Right atrium auricular region (tissue), 2 donors: ENCODE measurements around the gene CFAP410. TPM values are rescaled to one million over a fixed set of nuclear protein-coding genes. Genes with fewer than 3 reads are reported as not detected.

Source experiments
- DNase-seq: peaks from one replicate; pipeline ENCODE4 v3.0.0-alpha.2; 2019; ENCODE audit warnings: low spot score
- H3K27ac ChIP-seq, 2 donors: fragments of 200-600 bp; sonication (generic); 1 replicate in 1 of 2; 2 replicates in 1 of 2; pipeline ENCODE4 v1.5.1; 2016 to 2019
- H3K27me3 ChIP-seq, 2 donors: fragments of 200-600 bp; sonication (generic); one replicate each; pipeline versions ENCODE4 v1.5.1 to v1.6.0; 2017 to 2019
- H3K36me3 ChIP-seq: fragments of 200-600 bp; sonication (generic); one replicate; pipeline ENCODE4 v1.5.1; 2016
- H3K4me1 ChIP-seq, 2 donors: fragments of 200-600 bp; sonication (generic); one replicate each; pipeline versions ENCODE4 v1.5.1 to v1.6.0; 2017 to 2019
- H3K4me3 ChIP-seq, 2 donors: fragments of 200-600 bp; sonication (generic); 1 replicate in 1 of 2; 2 replicates in 1 of 2; pipeline ENCODE4 v1.5.1; 2017 to 2019; ENCODE audit warnings: mild to moderate bottlenecking in 1 of 2, moderate library complexity in 1 of 2
- H3K9me3 ChIP-seq, 2 donors: fragments of 200-600 bp; sonication (generic); one replicate each; pipeline ENCODE4 v1.5.1; 2019
- CTCF ChIP-seq, 2 donors: fragments of 200-600 bp; sonication (generic); IDR thresholded peaks; one replicate each; pipeline ENCODE4 v1.5.1; 2019; ENCODE audit warnings: antibody characterized with exemption in 2 of 2
- total RNA-seq, 2 donors: library from RNA; depleted of rRNA; stranded (reverse); fragments of >200 nt; gene quantifications; one replicate each; pipeline ENCODE4 v1.1.0, GENCODE V29; 2016

CFAP410 gene
- total RNA-seq, result 10 to 100 TPM; 21.4 to 23.2 TPM

DNA sequence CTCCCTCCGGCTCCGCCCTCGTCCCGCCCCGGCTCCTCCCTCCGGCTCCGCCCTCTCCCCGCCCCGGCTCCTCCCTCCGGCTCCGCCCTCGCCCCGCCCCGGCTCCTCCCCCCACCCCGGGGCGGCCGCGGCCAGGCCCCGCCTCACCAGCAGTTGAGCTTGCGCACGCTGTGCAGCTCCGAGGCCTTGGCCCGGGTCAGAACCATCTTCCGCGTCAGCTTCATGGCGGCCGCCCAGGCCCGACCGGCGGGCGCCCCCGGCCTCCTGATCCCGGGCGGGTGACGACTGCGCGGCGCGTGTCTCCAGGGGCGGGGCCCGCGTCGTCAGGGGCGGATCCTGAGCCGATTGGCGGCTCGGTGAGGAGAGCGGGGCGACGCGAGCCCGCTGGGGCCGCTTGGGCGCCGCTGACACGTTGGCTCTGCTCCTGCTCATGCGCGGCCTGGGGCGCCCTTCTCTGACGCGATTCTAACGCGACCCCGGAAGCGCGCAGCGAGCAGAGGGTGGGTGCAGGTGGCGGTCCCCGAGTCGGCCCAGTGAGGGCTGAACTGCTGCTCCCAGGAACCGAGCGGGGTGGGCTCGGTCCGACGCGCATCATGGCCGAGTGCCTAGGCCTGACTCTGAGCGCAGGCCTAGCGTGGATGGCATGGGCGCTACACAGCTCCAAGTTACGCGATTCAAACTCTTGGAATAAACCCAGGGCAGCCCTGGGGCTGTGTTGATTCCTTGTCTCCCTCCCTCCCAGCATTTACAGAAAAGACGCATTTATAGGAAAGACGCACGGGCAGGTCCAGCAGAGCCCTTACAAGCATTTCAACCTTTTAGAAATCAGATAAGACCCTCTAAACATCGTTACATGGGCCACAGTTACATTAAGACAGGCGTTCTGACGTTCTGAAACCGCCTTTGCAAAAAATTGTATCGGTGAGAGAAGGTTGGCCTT is at the start of gene CFAP410:
Gene CFAP410 (minus strand): TSS at position 420 of the 940 bp plus-strand sequence. CDS start 196 bp downstream, at position 224.
- peak within 1 kb of the TSS; percentile 95 to 99 for H3K27ac ChIP-seq
- peak; percentile 94 for DNase-seq
- H3K4me1 ChIP-seq, result peaks cover 0 to 18% of the 10 kb centered on the region in 2 donors
- no peaks in the 10 kb centered on the region for H3K27me3 ChIP-seq
- H3K4me3 ChIP-seq, result peak within 1 kb of the TSS; percentile 85 to 93
- TF ChIP-seq CTCF (IDR thresholded peaks at IDR 0.05), result peak in 1 of 2 donors; percentile 14
- peaks cover 15% of the 10 kb centered on the region for H3K36me3 ChIP-seq
- H3K9me3 ChIP-seq, result no peaks in the 10 kb centered on the region

DNA sequence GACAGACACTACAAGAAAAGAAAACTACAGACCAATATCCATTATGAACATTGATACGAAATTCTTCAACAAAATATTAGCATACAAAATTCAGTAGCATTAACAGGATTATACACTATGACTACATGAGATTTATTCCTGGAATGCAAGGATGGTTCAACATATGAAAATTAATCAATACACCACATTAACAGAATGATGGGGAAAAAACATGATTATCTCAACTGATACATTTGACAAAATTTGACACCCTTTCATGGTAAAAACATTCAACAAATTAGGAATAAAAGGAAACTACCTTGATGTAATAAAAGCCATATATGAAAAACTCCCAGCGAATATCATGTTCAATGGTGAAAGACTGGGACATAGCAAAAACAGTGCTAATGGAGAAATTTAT is 45.8 kb upstream of the CFAP410 start:
- Histone ChIP-seq H3K9me3 (peaks cover 6 to 44% of the 10 kb centered on the region in 2 donors), H3K4me1 (no peaks in the 10 kb centered on the region), H3K36me3 (no peaks in the 10 kb centered on the region), H3K27ac (no peak overlapping the region), H3K27me3 (no peaks in the 10 kb centered on the region), H3K4me3 (no peak overlapping the region)
- TF ChIP-seq CTCF (IDR thresholded peaks at IDR 0.05), result no peak
- no peak for DNase-seq

GRCh38 chr21:44383216-44383615 is 44.0 kb upstream of the CFAP410 start:
- no peaks in the 10 kb centered on the region for H3K27me3 ChIP-seq
- no peak for DNase-seq
- peaks cover 6 to 36% of the 10 kb centered on the region in 2 donors for H3K9me3 ChIP-seq
- no peaks in the 10 kb centered on the region for H3K36me3 ChIP-seq
- no peak overlapping the region for H3K4me3 ChIP-seq
- H3K4me1 ChIP-seq, result no peaks in the 10 kb centered on the region
- H3K27ac ChIP-seq, result no peak overlapping the region
- TF ChIP-seq CTCF (IDR thresholded peaks at IDR 0.05), result no peak

DNA sequence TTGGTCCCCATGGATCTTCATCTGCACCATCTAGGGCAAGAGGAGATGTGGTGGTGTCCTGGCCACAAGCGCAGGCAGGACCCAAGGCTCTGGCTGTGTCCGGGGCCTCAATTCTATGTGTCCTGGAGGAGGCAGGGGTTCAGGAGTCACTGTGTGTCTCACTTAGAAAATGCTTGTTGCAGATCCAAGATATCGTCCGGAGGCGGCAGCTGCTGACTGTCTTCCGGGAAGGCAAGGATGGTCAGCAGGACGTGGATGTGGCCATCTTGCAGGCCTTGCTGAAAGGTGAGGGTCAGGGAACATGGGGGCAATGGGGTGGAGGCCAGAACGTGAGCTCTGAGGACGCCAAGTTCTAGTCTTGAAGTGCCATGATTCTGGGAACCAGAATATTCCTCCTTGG is 43.3 kb upstream of the CFAP410 start:
- H3K4me1 ChIP-seq, result no peaks in the 10 kb centered on the region
- DNase-seq, result no peak
- peaks cover 6 to 36% of the 10 kb centered on the region in 2 donors for H3K9me3 ChIP-seq
- no peak overlapping the region for H3K4me3 ChIP-seq
- H3K27ac ChIP-seq, result no peak overlapping the region
- no peaks in the 10 kb centered on the region for H3K27me3 ChIP-seq
- H3K36me3 ChIP-seq, result no peaks in the 10 kb centered on the region
- TF ChIP-seq CTCF (IDR thresholded peaks at IDR 0.05), result no peak

GRCh38 chr21:44381874-44382273 is 42.7 kb upstream of the CFAP410 start:
- TF ChIP-seq CTCF (IDR thresholded peaks at IDR 0.05), result no peak
- no peak overlapping the region for H3K27ac ChIP-seq

More at GRCh38 chr21:44381874-44382273, 42.7 kb upstream of the CFAP410 start:
- no peak for DNase-seq
- Histone ChIP-seq H3K27me3 (no peaks in the 10 kb centered on the region), H3K9me3 (peaks cover 6 to 31% of the 10 kb centered on the region in 2 donors), H3K4me1 (no peaks in the 10 kb centered on the region), H3K36me3 (no peaks in the 10 kb centered on the region), H3K4me3 (no peak overlapping the region)
